ENCODE data around the gene LOXL4. TPM values are rescaled to one million over a fixed set of nuclear protein-coding genes. Genes with fewer than 3 reads are reported as not detected.

The LOXL4 gene
- total and polyA plus RNA-seq, 9 donors: 5.1 to 32.9 (median 8.2) TPM

GRCh38 chr10:98270073-98270740, 2.2 kb upstream of the LOXL4 start:
- TF ChIP-seq EP300 (IDR thresholded peaks at IDR 0.05) (no peak), CTCF (IDR thresholded peaks at IDR 0.05) (no peak), POLR2A (IDR thresholded peaks at IDR 0.05) (no peak)
- no peaks in the 10 kb centered on the region for H3K36me3 ChIP-seq
- no peak overlapping the region for H3K4me3 ChIP-seq
- no peaks in the 10 kb centered on the region for H3K27me3 ChIP-seq
- no peaks in the 10 kb centered on the region for H3K9me3 ChIP-seq
- peak overlapping the region in 1 of 2 donors; percentile 55 for H3K27ac ChIP-seq
- WGBS, 3 donors: 55 to 62% (median 61%) methylated on average over 10 of the region's 10 CpGs
- H3K4me1 ChIP-seq (ENCODE audit: insufficient read depth): peaks cover 16% of the 10 kb centered on the region
- intact Hi-C loops (cut with DNase I): no loop called here
- no peak for DNase-seq

GRCh38 chr10:98269435-98269912, 1.5 kb upstream of the LOXL4 start:
- Histone ChIP-seq H3K27me3 (no peaks in the 10 kb centered on the region), H3K9me3 (no peaks in the 10 kb centered on the region), H3K27ac (peak overlapping the region; percentile 45 to 55), H3K4me1 (ENCODE audit: insufficient read depth) (peaks cover 16% of the 10 kb centered on the region), H3K4me3 (no peak overlapping the region), H3K36me3 (no peaks in the 10 kb centered on the region)
- WGBS, 3 donors: 12 to 29% (median 16%) methylated on average over 8 of the region's 8 CpGs
- peak; percentile 76 to 83 (median 78) for DNase-seq
- TF ChIP-seq EP300 (IDR thresholded peaks at IDR 0.05): no peak
- no peak for TF ChIP-seq CTCF (IDR thresholded peaks at IDR 0.05)
- no peak for TF ChIP-seq POLR2A (IDR thresholded peaks at IDR 0.05)
- intact Hi-C loops (cut with DNase I): no loop called here

DNA sequence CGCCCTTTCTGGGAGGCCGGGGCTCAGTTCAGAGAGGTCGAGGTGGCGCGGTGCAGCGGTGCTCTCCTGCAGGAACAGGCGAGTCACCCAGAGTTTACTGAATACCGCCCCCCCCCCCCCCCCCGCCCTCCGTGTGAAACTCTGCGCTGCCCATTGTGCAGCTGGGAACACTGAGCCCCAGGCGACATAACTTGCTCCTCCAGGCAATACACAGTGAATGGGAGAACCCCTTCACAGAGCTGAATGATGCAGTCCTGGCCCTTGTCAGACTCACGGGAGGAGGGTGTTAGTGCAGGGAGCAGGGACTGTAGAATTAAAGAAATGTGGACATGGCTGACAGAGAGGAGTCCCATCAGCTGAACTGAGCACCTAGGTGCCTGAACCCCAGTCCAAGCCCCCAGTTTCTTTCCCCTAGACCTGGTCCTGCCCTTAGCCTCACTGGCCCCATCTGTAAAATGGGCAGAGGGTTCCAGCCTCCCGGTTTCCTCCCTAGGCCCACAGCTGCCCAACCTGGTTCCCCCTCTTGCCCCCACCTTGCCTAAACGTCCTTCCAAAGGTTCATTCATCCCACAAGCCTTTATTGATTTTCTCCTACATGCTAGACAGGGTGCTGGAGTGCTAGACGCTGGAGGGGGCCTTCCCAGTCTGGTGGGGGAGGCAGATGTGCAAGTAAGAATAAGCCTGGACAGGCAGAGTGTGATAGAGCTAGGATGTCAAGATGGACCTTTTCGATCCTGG, 869 bp upstream of the LOXL4 start:
- Histone ChIP-seq H3K4me1 (ENCODE audit: insufficient read depth) (peaks cover 16% of the 10 kb centered on the region), H3K36me3 (no peaks in the 10 kb centered on the region), H3K27me3 (no peaks in the 10 kb centered on the region), H3K4me3 (peak overlapping the region; percentile 41), H3K27ac (peak overlapping the region in 1 of 2 donors; percentile 55), H3K9me3 (no peaks in the 10 kb centered on the region)
- TF ChIP-seq POLR2A (IDR thresholded peaks at IDR 0.05): no peak
- TF ChIP-seq EP300 (IDR thresholded peaks at IDR 0.05): no peak
- TF ChIP-seq CTCF (IDR thresholded peaks at IDR 0.05): no peak
- WGBS, 3 donors: 9 to 17% (median 12%) methylated on average over 14 to 17 of the region's 17 CpGs
- DNase-seq: peak in 2 of 5 donors; percentile 24 to 52
- intact Hi-C loops (cut with DNase I): no loop called here

DNA sequence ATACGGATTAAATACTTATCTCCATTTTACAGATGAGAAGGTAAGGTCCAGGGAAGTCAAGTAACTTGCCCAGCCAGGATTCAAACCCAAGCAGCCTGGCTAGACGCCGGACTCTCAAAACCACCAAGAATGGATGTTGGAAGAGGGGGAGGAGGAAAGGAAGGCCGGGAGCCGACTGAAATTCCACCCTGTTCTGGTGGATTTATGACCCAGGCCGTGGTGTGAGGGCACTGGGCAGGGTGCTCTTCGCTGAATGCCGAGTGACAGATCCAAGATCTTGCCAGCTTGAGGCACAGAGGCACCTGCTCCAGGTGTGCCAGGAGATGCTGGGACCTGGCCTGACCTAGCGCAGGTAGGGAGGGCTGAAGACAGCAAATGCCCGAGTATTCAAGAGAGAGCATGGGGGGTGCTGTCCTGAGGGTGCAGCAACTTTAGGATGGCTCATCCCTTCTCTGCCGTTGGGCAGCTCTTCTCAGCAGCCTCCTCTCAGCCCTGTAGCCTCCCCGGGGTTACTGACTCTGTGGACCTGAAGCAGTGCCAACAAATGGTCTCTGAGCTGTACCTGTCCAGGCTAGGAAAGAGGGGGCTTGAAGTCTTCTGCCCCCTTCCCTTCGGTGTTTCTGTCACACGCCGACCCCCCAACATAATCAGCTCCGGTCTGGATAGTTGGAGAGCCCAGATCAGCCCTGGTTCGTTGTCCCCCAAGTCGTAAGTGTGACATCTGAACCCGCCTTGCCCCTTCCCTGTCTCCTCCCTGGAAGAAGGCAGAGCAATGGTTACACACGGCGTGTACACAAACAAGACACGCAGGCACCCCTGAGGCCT, 713 bp downstream of the LOXL4 start:
- no peaks in the 10 kb centered on the region for H3K9me3 ChIP-seq
- no peaks in the 10 kb centered on the region for H3K36me3 ChIP-seq
- H3K27ac ChIP-seq: peak overlapping the region; percentile 74 to 86
- intact Hi-C loops (cut with DNase I): no loop called here
- H3K4me3 ChIP-seq: peak overlapping the region; percentile 41
- no peaks in the 10 kb centered on the region for H3K27me3 ChIP-seq
- H3K4me1 ChIP-seq (ENCODE audit: insufficient read depth): peaks cover 16% of the 10 kb centered on the region
- peak in 2 of 5 donors; percentile 37 to 44 for DNase-seq
- 39 to 49% (median 45%) methylated on average over 22 of the region's 22 CpGs for WGBS, 3 donors
- TF ChIP-seq EP300 (IDR thresholded peaks at IDR 0.05): no peak
- no peak for TF ChIP-seq POLR2A (IDR thresholded peaks at IDR 0.05)
- no peak for TF ChIP-seq CTCF (IDR thresholded peaks at IDR 0.05)
